OCI-LY7 (cell line): ENCODE measurements around the gene ARHGEF17.

Experiments used
- CTCF ChIP-seq: fragments of 200-600 bp; sonication (generic); conservative IDR thresholded peaks from 2 replicates; pipeline ENCODE4 v1.5.1; 2014; ENCODE audit warnings: mild to moderate bottlenecking, antibody characterized with exemption, low read length, moderate library complexity, mixed read lengths
- EZH2phosphoT487 ChIP-seq: fragments of 200-600 bp; sonication (generic); IDR thresholded peaks from 2 replicates; pipeline ENCODE4 v1.6.1; 2018; ENCODE audit warnings: low read depth, borderline replicate concordance, mild to moderate bottlenecking, mixed run types, antibody characterized with exemption, low read length, moderate library complexity, mixed read lengths

GRCh38 chr11:73376803-73377629, 68.9 kb downstream of the ARHGEF17 start:
- TF ChIP-seq CTCF, result no peak
- no peak for TF ChIP-seq EZH2phosphoT487
